H54 (cell line): ENCODE measurements around the gene MOBP.

Experiments used
- DNase-seq: peaks from one replicate; pipeline ENCODE4 v3.0.0; 2011; ENCODE audit warnings: low spot score, mixed read lengths; ENCODE audit not compliant: insufficient read length
- FAIRE-seq: peaks from 3 replicates; lab custom pipeline; 2011; peaks lifted over from hg19 to GRCh38; lab: Jason Lieb, UNC
- POLR2A ChIP-seq: IDR thresholded peaks from 2 replicates; pipeline ENCODE4 v1.6.1; 2011; ENCODE audit warnings: low read depth, mild to moderate bottlenecking, low read length

MOBP gene

GRCh38 chr3:39524107-39524506 is 56.6 kb downstream of the MOBP start:
- FAIRE-seq (no peak), DNase-seq (no peak)
- TF ChIP-seq POLR2A: no peak

GRCh38 chr3:39528844-39529243 is 61.4 kb downstream of the MOBP start:
- FAIRE-seq (no peak), DNase-seq (no peak)
- TF ChIP-seq POLR2A: no peak

GRCh38 chr3:39529577-39529976 is 62.1 kb downstream of the MOBP start:
- FAIRE-seq (no peak), DNase-seq (no peak)
- TF ChIP-seq POLR2A: no peak

- TF ChIP-seq POLR2A: no peak
- DNase-seq (no peak), FAIRE-seq (no peak)
Measured at GRCh38 chr3:39531066-39531465, 63.6 kb downstream of the MOBP start.

GRCh38 chr3:39531665-39532064 is 64.2 kb downstream of the MOBP start:
- no peak for TF ChIP-seq POLR2A
- DNase-seq (no peak), FAIRE-seq (peak; percentile 43)

- no peak for TF ChIP-seq POLR2A
Measured at GRCh38 chr3:39532777-39533176, 65.3 kb downstream of the MOBP start.

GRCh38 chr3:39533226-39533625 is 65.7 kb downstream of the MOBP start:
- TF ChIP-seq POLR2A: no peak
- FAIRE-seq (no peak), DNase-seq (no peak)

More at GRCh38 chr3:39532777-39533176, 65.3 kb downstream of the MOBP start:
- no peak for DNase-seq
- no peak for FAIRE-seq

GRCh38 chr3:39540162-39540921 is 72.9 kb downstream of the MOBP start:
- TF ChIP-seq POLR2A: no peak

GRCh38 chr3:39541442-39541841 is 74.0 kb downstream of the MOBP start:
- no peak for FAIRE-seq
- no peak for DNase-seq
- TF ChIP-seq POLR2A: no peak

More at GRCh38 chr3:39540162-39540921, 72.9 kb downstream of the MOBP start:
- DNase-seq (no peak), FAIRE-seq (no peak)

- no peak for DNase-seq
- no peak for FAIRE-seq
- TF ChIP-seq POLR2A: no peak
Measured at GRCh38 chr3:39541917-39542329, 74.4 kb downstream of the MOBP start.

- FAIRE-seq (no peak), DNase-seq (no peak)
- TF ChIP-seq POLR2A: no peak
Measured at GRCh38 chr3:39542588-39542988, 75.1 kb downstream of the MOBP start.

GRCh38 chr3:39548282-39548681 is 80.8 kb downstream of the MOBP start:
- no peak for TF ChIP-seq POLR2A
- no peak for FAIRE-seq
- no peak for DNase-seq

GRCh38 chr3:39550354-39551051 is 83.0 kb downstream of the MOBP start:
- FAIRE-seq: no peak
- no peak for TF ChIP-seq POLR2A
- DNase-seq: no peak
